NCI-H2029 treated with DMSO at 0.1 percent for 48 hours (cell line): ENCODE data around the gene AMOTL2.

ENCODE experiments used
- DNase-seq: peaks from one replicate; lab custom pipeline; 2025; lab: John Stamatoyannopoulos, UW

Gene AMOTL2

DNA sequence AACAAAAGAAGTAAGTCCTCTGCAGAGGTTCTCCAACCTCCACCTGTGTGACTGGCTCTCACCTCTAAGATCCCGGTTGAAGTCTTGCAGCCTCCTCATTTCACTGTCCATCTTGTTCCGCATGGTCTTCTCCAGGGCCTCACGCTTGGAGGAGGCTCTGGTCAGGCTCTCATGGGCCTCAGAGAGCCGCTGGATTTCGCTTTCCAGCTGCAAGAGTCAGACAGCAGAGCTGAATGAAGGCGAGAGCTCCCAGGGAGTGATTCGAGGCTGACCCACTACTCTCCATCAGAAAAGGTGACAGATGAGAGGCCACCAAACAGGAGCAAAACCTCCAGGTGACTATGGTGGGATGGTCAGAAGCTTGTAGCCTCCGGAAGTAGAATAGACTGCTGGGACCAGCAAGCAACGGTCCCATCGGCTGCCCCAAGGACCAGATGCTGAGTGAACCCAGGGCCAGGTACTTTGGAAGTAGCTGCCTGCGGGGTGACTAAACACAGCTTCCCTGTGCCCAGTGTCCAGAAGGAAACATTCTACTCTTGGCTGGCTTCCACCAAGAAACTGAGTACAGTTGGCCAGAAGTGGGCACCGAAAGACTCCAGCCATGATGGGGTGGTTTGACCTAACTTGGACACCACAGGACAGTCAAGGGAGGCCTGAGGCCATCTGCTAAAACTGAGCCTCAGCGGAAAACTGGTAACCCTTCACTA is 7.9 kb downstream of the AMOTL2 start:
- DNase-seq = no peak

DNA sequence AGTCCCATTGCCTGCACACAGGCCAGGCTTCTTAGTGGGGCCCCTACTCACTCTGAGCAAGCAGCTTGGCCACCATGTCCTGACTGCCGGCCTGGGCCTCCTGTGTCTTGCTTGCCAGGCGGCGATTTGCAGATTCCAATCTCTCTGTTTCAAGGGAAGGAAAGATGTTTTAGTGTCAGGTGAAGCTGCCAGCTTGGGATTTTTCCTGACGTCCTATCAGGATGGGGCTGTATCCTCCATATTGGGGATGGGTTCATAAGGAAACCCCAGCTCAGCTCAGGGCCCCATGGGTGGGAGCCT is 8.5 kb downstream of the AMOTL2 start:
- no peak for DNase-seq

DNA sequence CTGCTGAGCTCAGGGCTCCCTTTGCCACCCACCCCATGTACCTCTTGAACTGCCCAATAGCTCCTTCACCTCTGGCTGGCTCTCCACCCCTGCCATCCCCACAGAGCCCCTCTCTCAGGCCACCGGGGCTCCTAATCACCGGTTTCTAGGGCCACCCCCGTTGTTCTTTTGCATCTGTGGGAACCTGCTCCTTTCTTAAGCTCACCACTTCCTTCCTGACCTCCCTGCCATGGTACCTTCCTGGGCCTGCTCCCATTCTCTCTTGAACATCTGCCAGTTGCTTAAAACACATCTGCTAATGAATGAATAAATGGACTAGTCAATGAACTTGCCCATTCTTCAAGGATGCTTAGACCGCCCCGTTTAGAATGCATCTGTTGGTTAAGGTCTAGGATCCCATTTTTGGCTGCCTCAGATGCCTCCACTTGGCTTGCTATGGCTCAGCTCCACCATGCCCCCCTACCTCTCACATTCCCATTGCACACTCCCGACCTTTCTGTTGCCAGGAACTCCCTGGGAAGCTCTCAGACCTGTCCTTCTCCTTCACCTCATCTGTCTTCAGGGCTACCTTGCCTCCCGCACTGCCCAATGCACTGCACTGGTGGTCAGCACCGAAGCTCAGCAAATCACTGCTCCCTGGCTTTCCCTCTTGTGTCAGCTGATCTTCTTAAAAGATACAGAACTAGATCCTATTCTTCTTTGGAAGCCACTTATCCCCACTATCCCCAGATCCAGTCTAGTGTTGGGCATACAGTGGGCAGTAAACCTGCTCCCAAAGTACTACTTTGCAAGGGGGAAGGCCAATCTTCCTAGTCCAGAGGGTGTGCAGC is 9.1 kb downstream of the AMOTL2 start:
- DNase-seq = no peak

GRCh38 chr3:134364061-134364935 is 9.9 kb downstream of the AMOTL2 start:
- no peak for DNase-seq

- DNase-seq = no peak
Observed at GRCh38 chr3:134363381-134363755, 10.9 kb downstream of the AMOTL2 start.

DNA sequence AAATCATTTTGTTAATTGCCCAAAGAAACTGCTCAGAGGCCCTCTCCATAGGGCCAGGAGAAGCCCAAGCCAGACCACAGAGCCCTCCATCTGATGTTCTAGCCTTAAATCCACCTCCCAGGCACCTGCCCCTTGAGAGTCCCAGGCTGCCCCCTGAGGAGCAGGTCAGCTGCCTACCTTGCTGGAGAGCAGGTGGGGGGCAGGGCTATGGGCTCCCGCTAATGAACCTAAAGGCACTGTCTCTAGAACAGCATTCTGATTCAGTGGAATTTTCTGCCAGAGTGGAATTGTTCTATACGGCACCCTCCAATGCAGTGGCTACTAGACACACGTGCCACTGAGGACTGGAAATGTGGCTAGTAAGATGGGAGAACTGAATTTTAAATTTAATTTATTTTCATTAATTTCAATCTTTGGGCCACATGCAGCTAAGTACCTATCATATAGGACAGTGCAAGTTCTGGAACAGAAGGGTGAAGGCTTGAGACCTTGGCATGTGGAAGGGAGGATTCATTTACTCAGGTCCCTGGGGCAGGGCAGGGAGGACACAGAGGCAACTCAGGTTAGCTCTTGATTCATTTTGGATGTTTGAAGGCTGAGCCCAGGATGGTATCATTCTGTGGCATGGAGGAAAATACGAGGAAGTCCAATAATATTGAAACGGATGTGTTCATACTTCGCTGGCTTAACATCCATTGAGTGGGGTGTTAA is 11.4 kb downstream of the AMOTL2 start:
- no peak for DNase-seq

- DNase-seq = no peak
Observed at GRCh38 chr3:134362221-134362620, 12.0 kb downstream of the AMOTL2 start.

GRCh38 chr3:134361162-134361835 is 12.9 kb downstream of the AMOTL2 start:
- no peak for DNase-seq

- no peak for DNase-seq
Observed at GRCh38 chr3:134360046-134360445, 14.2 kb downstream of the AMOTL2 start.

GRCh38 chr3:134359121-134360010 is 14.9 kb downstream of the AMOTL2 start:
- DNase-seq = no peak

- DNase-seq = no peak
Observed at GRCh38 chr3:134357914-134358811, 16.1 kb downstream of the AMOTL2 start.

DNA sequence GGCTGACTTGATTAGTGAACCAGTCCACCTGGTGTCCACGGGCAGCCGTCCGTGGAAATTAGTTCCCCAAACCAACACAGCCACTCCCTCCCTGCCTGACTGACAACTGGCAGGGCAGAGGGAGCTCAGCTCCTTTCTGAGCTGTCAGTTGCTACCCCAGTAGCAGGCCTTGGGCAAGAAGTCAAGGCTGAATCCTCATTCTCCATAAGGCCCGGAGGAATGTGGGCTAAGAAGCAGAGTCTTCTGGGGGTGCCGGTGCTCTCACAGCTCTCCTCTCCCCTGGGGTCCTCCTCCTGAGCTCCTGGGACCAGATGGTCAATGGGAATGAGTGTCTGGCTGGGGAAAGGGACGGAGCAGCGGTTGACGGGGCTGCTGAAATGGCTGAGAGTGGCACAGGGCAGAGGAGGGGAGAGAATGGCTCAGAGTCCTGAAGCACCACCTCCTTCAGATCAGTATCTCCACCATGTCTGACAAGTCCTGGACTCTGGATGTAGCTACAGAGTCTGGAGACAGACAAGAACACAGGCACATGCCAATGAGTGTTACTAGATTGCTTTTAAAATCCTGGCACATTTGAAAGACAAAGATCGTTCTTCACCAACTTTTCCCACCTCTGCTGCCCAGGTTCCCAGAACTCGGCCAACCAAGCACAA is 16.9 kb downstream of the AMOTL2 start:
- no peak for DNase-seq

DNA sequence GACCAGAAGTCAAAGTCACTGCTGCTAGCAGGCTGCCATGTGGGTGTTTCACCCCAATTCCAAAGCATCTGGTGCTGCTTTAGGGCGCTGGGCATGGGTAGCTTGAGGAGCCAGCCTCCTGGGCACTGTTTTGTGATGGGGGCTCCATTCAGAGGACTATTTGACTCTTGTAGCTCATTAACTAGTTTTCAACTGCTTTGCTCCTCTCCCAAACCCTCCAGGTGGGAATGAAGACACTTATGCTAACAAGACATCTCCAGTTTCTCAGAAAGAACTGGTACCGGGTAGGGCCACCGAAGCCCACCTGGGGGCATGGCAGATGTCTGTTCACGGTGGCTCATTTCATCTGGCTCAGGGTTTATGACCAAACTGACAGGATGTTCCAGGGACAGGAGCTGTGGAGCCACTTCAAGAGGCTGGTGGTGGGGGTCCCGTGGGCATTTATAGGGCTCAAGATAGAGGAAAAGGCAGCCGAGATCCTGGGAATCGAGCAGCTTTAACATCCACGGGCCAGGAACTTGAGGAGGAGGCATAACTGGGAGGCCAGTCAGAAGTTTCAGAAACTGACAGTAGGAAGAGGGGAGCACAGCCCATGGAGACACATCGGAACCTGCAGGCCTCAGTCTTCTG is 17.7 kb downstream of the AMOTL2 start:
- no peak for DNase-seq

DNA sequence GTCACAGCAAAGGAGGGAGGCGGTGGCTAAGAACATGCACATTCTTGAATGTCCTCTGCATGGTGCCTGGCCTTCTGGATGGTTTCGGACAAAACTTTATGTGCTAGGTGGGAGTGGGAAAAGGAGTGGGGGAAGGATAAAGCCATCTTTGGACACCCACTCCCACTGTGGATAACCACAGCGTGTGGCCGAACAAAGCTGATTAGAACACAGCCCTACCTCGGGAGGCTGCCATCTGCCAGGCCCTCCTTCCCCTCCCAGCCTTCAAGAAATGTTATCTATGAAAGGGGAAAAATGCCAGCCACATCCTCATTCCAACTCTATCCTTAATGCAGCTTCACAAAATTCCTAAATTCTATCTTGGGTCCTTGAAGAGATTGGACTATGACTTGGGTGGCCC is 18.8 kb downstream of the AMOTL2 start:
- DNase-seq = no peak

- no peak for DNase-seq
Observed at GRCh38 chr3:134354612-134355251, 19.5 kb downstream of the AMOTL2 start.

GRCh38 chr3:134353831-134354611 is 20.2 kb downstream of the AMOTL2 start:
- DNase-seq = no peak

DNA sequence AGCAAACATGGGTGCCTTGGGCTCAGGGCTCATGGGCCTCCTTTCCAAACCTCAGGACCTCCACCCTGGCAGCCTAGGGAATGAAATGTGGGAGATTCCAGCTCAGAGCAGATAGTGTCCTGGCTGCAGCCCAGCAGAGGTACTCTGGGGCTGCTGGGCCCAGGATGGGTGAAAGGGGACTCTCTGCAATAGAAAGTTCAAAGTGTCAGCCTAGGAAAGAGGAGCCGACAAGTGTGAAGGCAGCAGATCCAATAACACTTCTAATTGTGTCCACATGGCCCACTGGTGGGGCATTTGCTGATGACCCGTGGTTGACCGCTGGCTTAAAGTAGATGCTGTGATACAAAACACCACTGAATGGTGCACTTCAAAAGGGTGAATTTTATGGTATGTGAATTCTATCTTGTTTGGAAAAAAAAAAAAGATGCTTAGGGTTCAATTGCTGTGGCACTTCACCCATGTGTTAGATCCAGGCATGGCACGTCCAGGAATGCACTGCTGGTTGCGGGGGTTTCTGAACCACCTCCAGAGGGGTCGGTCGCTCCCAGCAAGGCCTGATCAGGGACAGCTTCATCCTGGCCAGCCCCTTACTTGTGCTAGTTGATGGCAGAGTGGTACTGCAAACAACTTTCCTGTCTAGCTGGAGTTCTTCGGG is 20.9 kb downstream of the AMOTL2 start:
- no peak for DNase-seq
